ENCODE measurements around the gene RALGPS1.

The RALGPS1 gene

DNA sequence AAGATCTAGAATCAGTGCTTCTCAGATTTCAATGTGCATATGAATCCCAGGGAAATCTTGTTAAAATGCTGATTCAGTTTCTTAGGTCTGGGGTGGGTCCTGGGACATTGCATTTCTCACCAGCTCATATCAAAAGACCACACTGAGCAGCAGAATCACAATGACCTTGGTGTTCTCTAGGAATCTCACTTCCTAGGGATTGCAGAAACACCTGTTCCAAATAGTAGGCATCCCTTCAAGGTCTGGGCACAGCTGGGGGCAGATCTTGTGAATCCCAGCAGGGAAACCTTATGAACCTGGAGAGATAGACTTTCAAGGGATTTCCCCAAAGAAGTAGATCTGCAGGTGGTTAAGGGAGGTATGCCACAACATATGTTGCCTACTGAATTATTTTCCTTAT lies 341.1 kb downstream of the RALGPS1 start:
- no peak for DNase-seq (ENCODE audit: low read depth in 3 of 3)

DNA sequence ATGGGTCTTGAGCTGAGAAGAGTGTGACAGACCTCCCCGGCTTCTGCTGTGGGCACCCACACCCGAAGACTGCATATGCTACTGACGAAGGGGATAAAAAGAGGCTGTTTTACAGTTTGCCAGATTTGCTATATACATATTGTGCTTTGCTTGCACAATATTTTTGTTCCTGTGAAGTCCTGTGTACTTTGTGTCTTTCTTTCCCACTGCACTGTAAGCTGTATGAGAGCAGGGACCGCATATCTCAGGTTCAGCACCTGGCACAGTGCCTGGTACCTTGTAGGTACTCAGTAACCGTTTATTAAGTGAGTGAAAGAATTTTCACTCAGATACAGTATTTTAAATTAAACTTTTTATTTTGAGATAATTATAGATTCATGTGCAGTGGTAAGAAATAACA lies 341.7 kb downstream of the RALGPS1 start:
- no peak for DNase-seq (ENCODE audit: low read depth in 3 of 3)

DNA sequence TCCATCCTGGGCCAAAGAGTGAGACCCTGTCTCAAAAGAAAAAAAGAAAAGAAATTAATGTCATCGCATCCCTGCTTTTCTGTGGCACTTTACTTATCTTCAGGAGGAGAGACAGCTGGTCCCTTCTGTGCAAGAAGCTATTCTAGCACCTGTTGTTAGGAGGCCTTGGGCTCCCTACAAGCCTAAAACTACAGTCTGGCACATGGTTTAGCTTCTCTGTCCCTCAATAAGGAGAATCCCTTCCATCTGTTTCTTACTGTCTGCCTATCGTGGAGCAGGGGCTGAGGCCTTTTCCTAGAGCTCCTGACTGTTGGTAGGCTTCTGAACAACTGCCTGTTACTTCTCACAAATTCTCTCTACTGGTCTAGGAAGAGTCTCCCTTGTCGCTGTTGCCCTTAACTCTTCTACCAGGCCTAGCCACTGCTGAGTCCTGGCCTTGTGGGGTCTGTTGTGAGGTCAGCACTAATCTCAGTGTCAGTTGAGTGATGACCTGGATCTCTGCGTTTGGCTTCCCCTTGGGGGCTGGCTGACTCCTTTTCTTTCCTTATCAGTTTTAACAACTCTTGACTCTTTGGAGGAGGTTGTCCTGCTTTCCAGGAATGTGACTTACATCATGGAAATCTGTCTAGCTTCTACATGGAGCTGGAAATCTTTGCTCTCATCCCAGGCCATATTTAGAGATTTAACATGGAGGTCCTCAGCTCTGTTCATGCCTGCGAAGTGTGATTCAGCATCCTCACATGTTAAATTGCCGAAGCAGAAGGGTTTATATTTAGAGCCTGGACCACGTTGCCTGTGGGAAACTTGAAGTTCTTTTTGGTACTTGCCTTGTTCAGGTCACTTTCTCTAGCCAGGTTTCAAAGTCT lies 344.3 kb downstream of the RALGPS1 start:
- no peak for DNase-seq (ENCODE audit: low read depth in 3 of 3)

DNA sequence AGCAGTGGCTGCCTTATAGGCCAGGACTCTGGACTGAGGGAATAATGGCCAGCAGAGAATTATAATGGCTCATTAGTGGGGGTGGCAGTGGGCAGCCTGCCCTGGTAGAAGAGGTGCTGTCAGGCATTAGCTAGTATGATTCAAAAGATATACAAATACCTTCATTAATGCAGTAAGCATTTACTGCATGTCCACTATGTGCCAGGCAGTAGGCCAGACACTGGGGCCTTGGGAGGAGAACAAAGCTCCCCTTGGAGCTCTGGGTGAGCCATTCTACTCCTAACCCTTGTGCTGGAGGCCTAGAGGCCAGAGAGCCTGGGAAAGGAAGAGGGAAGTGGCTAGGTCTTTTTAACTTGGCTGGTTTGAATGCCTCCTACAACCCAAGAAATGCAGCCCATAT lies 348.0 kb downstream of the RALGPS1 start:
- DNase-seq (ENCODE audit: low read depth in 3 of 3) = no peak

DNA sequence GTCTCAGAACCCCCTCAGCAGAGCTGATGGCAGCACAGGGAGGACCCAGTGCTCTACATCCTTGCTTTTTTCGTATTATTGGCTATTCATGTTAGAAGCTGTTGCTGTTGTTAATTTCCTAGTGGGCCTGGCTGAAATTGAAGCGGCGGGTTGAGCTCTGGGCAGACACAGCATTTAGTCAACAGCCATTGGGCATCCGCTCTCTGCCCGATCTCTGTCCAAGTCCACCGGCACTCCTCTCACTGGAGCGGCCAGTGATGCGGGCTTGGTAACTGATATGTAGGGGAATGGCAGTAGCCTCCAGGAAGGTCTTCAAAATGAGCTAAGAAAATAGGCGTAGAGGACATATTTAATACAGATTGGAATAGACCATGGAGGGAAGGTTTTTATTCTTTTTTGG lies 348.7 kb downstream of the RALGPS1 start:
- DNase-seq (ENCODE audit: low read depth in 3 of 3) = no peak

DNA sequence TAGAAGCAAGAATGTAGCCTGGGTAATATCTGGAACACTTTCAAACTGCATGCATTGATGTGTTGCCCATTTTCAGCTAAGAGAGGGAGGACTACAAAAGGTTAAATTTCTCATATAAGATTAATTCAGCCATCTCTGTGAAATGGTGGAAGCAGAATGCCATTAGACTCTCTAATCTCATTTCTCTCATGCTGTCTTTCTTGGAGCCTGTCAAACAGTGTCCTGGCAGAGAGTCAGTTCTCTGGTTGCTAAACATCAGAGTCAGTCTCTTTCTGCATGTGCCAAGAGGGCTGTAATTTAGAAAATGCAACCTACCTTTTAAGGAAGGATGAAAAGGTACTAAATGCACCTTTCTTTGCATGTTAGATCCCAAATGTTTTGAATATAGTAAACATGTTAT lies 349.1 kb downstream of the RALGPS1 start:
- DNase-seq (ENCODE audit: low read depth in 3 of 3) = no peak

DNA sequence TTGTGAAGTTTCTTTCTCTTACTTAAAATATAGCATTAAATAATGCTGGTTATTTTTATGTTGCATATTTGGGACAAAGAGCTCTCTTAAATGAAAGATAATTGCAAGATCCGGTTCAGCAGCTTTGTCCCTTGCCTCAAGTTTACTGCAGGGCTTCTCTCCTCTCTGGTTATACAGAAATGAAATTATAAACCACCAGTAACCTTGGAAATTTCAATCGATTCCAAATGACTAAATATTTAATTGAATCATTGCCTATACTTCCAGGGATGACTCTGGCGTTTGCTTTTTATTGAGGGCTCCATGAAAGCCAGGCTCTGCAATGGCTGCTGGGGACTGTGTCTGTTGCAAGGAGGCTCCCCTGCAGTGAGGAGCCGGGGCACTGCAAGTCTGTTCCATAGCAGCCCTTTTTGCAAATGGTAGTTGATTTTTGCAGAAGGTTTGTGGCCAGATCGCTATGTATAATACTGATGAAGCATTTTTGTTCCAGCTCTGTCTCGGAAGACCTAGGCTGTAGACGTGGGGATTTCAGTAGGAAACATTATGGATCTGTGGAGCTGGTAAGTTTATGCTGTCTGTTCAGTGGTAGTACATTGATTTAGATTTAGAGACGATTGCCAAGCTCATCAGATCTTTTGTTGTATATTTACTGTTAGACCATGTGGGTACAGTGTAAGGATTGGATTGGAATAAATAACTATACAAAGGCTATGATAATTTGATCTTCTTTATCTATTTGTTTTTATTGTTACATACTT lies 350.1 kb downstream of the RALGPS1 start, which contains the start of gene GARNL3:
TSS of gene GARNL3 (plus strand) at position 313 of the 758 bp plus-strand sequence. CDS start at position 417, 104 bp downstream.
- DNase-seq (ENCODE audit: low read depth in 3 of 3) = no peak

DNA sequence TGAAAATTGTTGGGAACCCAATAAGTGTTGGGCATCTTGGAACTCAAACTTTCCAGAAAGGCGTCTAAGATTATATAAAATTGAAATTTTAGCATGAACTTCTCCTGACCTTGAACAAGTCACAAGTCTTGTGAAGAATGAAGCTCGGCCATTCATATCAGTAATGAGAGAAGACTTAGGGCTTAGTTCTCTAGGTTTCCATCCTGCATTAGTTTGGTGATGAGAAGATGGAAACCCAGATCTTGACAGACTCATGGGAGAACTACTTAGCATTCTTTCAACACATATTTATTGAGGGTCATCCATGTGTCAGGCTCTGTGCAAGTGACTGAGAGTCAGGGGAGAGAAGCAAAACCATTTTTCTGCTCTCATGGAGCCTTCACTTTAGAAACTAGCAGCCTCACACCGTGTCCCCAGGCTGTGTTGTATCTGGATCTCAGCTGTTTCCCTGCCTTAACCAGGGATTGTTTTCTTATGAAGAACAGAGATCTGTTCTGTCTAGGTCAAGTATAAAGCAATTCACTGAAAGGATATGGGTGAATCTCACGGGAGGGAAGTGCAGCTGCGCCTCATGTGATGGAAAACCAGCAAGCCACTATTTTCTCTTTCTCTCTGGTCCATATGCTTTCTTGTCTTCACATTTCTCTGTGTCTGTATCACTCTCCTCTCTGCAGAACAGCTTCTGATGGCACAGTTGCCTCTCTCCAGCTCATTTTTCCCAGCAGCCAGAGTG lies 353.4 kb downstream of the RALGPS1 start:
- no peak for DNase-seq (ENCODE audit: low read depth in 3 of 3)

DNA sequence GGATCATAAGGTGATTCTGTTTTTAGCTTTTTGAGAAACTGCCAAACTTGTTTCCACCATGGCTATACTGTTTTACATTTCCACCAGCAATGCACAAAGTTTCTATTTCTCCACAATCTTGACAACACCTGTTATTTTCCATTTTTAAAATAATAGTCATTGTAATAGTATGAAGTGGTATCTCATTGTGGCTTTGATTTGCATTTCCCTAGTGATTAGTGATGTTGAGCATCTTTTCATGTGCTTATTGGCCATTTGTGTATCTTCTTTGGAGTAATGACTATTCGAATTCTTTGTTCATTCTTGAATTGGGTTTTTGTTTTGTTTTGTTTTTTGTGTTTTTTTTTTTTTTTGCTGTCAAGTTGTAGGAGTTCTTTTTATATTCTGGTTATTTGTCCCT lies 354.9 kb downstream of the RALGPS1 start:
- no peak for DNase-seq (ENCODE audit: low read depth in 3 of 3)
